K562 (cell line): ENCODE data around the gene ZNF821. TPM values are rescaled to one million over a fixed set of nuclear protein-coding genes. Genes with fewer than 3 reads are reported as not detected.

Experiments
- CHD7 ChIP-seq: fragments of 200-600 bp; sonication (generic); IDR thresholded peaks from one replicate; pipeline ENCODE4 v1.6.1; 2012; ENCODE audit warnings: mild to moderate bottlenecking, low read depth, low read length, inconsistent platforms
- CREM ChIP-seq: IDR thresholded peaks from 2 replicates; pipeline ENCODE4 v1.6.1; 2014; ENCODE audit warnings: antibody characterized with exemption, low read depth
- DPF2 ChIP-seq: fragments of 450-650 bp; IDR thresholded peaks from 2 replicates; pipeline ENCODE4 v1.6.1; 2016
- EWSR1 ChIP-seq: fragments of 450-650 bp; IDR thresholded peaks from 2 replicates; pipeline ENCODE4 v1.6.1; 2018; ENCODE audit warnings: borderline replicate concordance, mild to moderate bottlenecking, low read depth, moderate library complexity; ENCODE audit not compliant: partially characterized antibody
- FIP1L1 ChIP-seq: fragments of 200-400 bp; formaldehyde crosslinking; IDR thresholded peaks from 2 replicates; pipeline ENCODE4 v1.6.1; 2018; ENCODE audit warnings: mild to moderate bottlenecking, low read depth, low read length; ENCODE audit not compliant: poor library complexity, severe bottlenecking
- HIVEP1 ChIP-seq: fragments of 250-450 bp; sonication (Bioruptor Pico); IDR thresholded peaks from 2 replicates; pipeline ENCODE4 v1.4.0; 2020; ENCODE audit warnings: mild to moderate bottlenecking
- LARP7 ChIP-seq: fragments of 450-650 bp; IDR thresholded peaks from 2 replicates; pipeline ENCODE4 v1.6.1; 2016
- LEF1 ChIP-seq: fragments of 450-650 bp; IDR thresholded peaks from 2 replicates; pipeline ENCODE4 v1.6.1; 2016; ENCODE audit warnings: mild to moderate bottlenecking
- MEIS2 ChIP-seq: fragments of 450-650 bp; IDR thresholded peaks from 2 replicates; pipeline ENCODE4 v1.6.1; 2014; ENCODE audit warnings: mild to moderate bottlenecking; ENCODE audit not compliant: partially characterized antibody
- MYC ChIP-seq, 2 experiments: fragments of 250-450 bp in 1 of 2; sonication (Bioruptor Pico) in 1 of 2; IDR thresholded peaks; 2 replicates each; pipeline versions ENCODE4 v1.5.1 to v1.6.1; 2012 to 2021; ENCODE audit warnings: low read depth in 2 of 2, borderline replicate concordance in 1 of 2, improper control_type of control experiment in 1 of 2, low read length in 1 of 2, mild to moderate bottlenecking in 1 of 2, moderate library complexity in 1 of 2
- NCOR1 ChIP-seq: fragments of 450-650 bp; IDR thresholded peaks from 2 replicates; pipeline ENCODE4 v1.6.1; 2016; ENCODE audit warnings: mild to moderate bottlenecking, moderate library complexity
- ZNF79 ChIP-seq: fragments of 250-450 bp; sonication (Bioruptor Pico); IDR thresholded peaks from 2 replicates; pipeline ENCODE4 v1.4.0; 2020; ENCODE audit warnings: low read depth, mild to moderate bottlenecking, moderate library complexity
- polyA plus RNA-seq, 8 experiments: library from polyadenylated mRNA; depleted of rRNA in 4 of 8; stranded (reverse) in 5 of 8; unstranded in 3 of 8; fragments of >200 nt; fragmentation: Nextera tagmentation in 2 of 8; fragmentation: Illumina TruSeq in 1 of 8; extraction: Ambion mirVana in 2 of 8; extraction: Trizol in 1 of 8; gene quantifications; 2 replicates each; pipeline versions ENCODE4 v1.2.1 to v1.2.3, GENCODE V29; 2011 to 2014; ENCODE audit warnings: inconsistent platforms in 1 of 8, missing spikeins in 1 of 8
- total RNA-seq, 7 experiments: library from RNA; depleted of rRNA in 6 of 7; stranded (reverse); fragments of >200 nt in 6 of 7; fragmentation: Illumina TruSeq in 2 of 7; extraction: Trizol in 2 of 7; gene quantifications; 2 replicates each; pipeline versions ENCODE4 v1.2.1 to v1.2.3, GENCODE V29; 2011 to 2021; ENCODE audit warnings: low replicate concordance in 1 of 7
- TF ChIP-seq, protein P1 (sequence below): sonication (generic); formaldehyde crosslinking; IDR thresholded peaks from 2 replicates; pipeline ENCODE4 v1.8.1; 2022; ENCODE audit warnings: missing genetic modification reagents
- TF ChIP-seq, protein P2 (sequence below): sonication (generic); formaldehyde crosslinking; IDR thresholded peaks from 2 replicates; pipeline ENCODE4 v1.9.0; 2022; ENCODE audit warnings: mild to moderate bottlenecking, missing genetic modification reagents

ZNF821 gene
- total and polyA plus RNA-seq, 9 of the 15 experiments (the other 6 are each of a cell fraction or from before 2014, with no cell fraction given) = 0.38 to 5.6 (median 3.6) TPM

DNA sequence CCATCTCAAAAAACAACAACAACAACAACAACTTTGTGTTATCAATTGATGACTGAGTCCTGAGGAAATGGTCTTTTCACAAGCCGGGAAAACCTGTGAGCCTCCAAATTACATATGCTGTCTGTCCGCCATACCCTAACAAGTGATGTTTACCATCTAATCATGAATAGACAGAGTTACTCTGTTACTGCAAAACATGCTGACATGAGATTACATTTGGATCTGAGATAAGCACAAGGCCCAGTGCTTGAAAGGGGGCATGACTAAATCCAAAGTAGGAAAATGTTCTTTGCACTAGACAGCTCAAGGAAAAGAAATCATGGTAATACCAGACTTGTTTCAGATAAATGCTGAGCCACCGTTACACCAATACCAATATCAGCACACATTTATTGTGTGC, 46.8 kb downstream of the ZNF821 start (continued):
- TF ChIP-seq CHD7 (no peak), EWSR1 (no peak), LARP7 (no peak), NCOR1 (peak; percentile 70), LEF1 (peak; percentile 58; the same call in 1 of the 2 replicates), MYC (IDR thresholded peaks at IDR 0.05; ENCODE audit: low read depth, low read length) (peak; percentile 19; the same call in 1 of the 2 replicates), MYC (CRISPR knock-in tag; IDR thresholded peaks at IDR 0.05; ENCODE audit: borderline replicate concordance, low read depth) (no peak), MEIS2 (peak; percentile 43), HIVEP1 (CRISPR knock-in tag) (no peak), ZNF79 (no peak), DPF2 (peak; percentile 87), FIP1L1 (no peak), CREM (peak; percentile 34; the same call in 1 of the 2 replicates)
- TF ChIP-seq, protein P1, sequence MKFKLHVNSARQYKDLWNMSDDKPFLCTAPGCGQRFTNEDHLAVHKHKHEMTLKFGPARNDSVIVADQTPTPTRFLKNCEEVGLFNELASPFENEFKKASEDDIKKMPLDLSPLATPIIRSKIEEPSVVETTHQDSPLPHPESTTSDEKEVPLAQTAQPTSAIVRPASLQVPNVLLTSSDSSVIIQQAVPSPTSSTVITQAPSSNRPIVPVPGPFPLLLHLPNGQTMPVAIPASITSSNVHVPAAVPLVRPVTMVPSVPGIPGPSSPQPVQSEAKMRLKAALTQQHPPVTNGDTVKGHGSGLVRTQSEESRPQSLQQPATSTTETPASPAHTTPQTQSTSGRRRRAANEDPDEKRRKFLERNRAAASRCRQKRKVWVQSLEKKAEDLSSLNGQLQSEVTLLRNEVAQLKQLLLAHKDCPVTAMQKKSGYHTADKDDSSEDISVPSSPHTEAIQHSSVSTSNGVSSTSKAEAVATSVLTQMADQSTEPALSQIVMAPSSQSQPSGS (CRISPR knock-in tag) = no peak
- TF ChIP-seq, protein P2, sequence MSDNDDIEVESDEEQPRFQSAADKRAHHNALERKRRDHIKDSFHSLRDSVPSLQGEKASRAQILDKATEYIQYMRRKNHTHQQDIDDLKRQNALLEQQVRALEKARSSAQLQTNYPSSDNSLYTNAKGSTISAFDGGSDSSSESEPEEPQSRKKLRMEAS (CRISPR knock-in tag) = no peak
